Measurements from ENCODE around the gene GPR15. TPM values are rescaled to one million over a fixed set of nuclear protein-coding genes. Genes with fewer than 3 reads are reported as not detected.
A peak's percentile ranks its signal among the peaks of the same experiment; 100 is the strongest.

The GPR15 gene
- 10 to 100 TPM; 31.0 to 35.0 TPM for total RNA-seq

- Mint-ChIP-seq H3K36me3 (ENCODE audit: low read depth) (peaks cover 48% of the 10 kb centered on the region), H3K27ac (peak within 1 kb of the TSS; percentile 77), H3K4me3 (peak within 1 kb of the TSS; percentile 65), H3K9me3 (no peaks in the 10 kb centered on the region), H3K4me1 (peaks cover 60% of the 10 kb centered on the region), H3K27me3 (no peaks in the 10 kb centered on the region)
- ChIA-PET CTCF (interaction anchor here (0.7 to 1.2 kb wide), 3 partner anchors 16 to 33 kb away, joined by 3 to 5 read pairs (median 4); no protein-coding TSS in a partner anchor), POLR2A (no interaction called here)
- no peak for DNase-seq
Measured at GRCh38 chr3:98531622-98532274, at the start of gene GPR15. GPR15 (plus strand) TSS chr3:98531978; CDS start chr3:98532034, 56 bp downstream.

- Mint-ChIP-seq H3K27ac (no peak overlapping the region), H3K4me3 (no peak overlapping the region), H3K27me3 (peaks cover 35% of the 10 kb centered on the region), H3K4me1 (no peaks in the 10 kb centered on the region), H3K9me3 (peaks cover 31% of the 10 kb centered on the region), H3K36me3 (ENCODE audit: low read depth) (peaks cover 14% of the 10 kb centered on the region)
- CTCF ChIA-PET = no interaction called here
- no peak for DNase-seq
- POLR2A ChIA-PET = no interaction called here
Measured at GRCh38 chr3:98482717-98483482, 48.9 kb upstream of the GPR15 start.

GRCh38 chr3:98483626-98484025 lies 48.2 kb upstream of the GPR15 start:
- POLR2A ChIA-PET = no interaction called here
- CTCF ChIA-PET = interaction anchor here (1.3 kb wide), 1 partner anchor 17 kb away, joined by 3 read pairs; no protein-coding TSS in a partner anchor
- Mint-ChIP-seq H3K4me3 (no peak overlapping the region), H3K9me3 (peaks cover 38% of the 10 kb centered on the region), H3K36me3 (ENCODE audit: low read depth) (peaks cover 16% of the 10 kb centered on the region), H3K27me3 (peaks cover 39% of the 10 kb centered on the region), H3K27ac (no peak overlapping the region), H3K4me1 (no peaks in the 10 kb centered on the region)
- no peak for DNase-seq

- POLR2A ChIA-PET = no interaction called here
- Mint-ChIP-seq H3K4me3 (no peak within 1 kb of the TSS), H3K27me3 (peaks cover 19% of the 10 kb centered on the region), H3K36me3 (ENCODE audit: low read depth) (peaks cover 8% of the 10 kb centered on the region), H3K4me1 (no peaks in the 10 kb centered on the region), H3K27ac (no peak within 1 kb of the TSS), H3K9me3 (no peaks in the 10 kb centered on the region)
- CTCF ChIA-PET = interaction anchor here (0.6 to 1.0 kb wide), 2 partner anchors 48 to 76 kb away, joined by 3 read pairs; no protein-coding TSS in a partner anchor
- no peak for DNase-seq
Measured at GRCh38 chr3:98497381-98497780, 34.4 kb upstream of the GPR15 start, which contains the start of gene OR5K2. OR5K2 (plus strand) TSS chr3:98497681; CDS start chr3:98497681, 0 bp downstream.

GRCh38 chr3:98500019-98500418 lies 31.8 kb upstream of the GPR15 start:
- no peak for DNase-seq
- Mint-ChIP-seq H3K4me3 (no peak overlapping the region), H3K9me3 (no peaks in the 10 kb centered on the region), H3K27me3 (peaks cover under 1% of the 10 kb centered on the region), H3K4me1 (peaks cover 3% of the 10 kb centered on the region), H3K27ac (no peak overlapping the region), H3K36me3 (ENCODE audit: low read depth) (peaks cover 21% of the 10 kb centered on the region)
- CTCF ChIA-PET = interaction anchor here (1.4 kb wide), 1 partner anchor 16 kb away, joined by 3 read pairs; no protein-coding TSS in a partner anchor
- POLR2A ChIA-PET = no interaction called here

- Mint-ChIP-seq H3K27ac (no peak overlapping the region), H3K4me3 (no peak overlapping the region), H3K9me3 (no peaks in the 10 kb centered on the region), H3K4me1 (peaks cover 3% of the 10 kb centered on the region), H3K36me3 (ENCODE audit: low read depth) (peaks cover 29% of the 10 kb centered on the region), H3K27me3 (no peaks in the 10 kb centered on the region)
- ChIA-PET POLR2A (no interaction called here), CTCF (interaction anchor here (1.4 to 2.6 kb wide), 2 partner anchors 10 to 17 kb away, joined by 3 to 6 read pairs; no protein-coding TSS in a partner anchor)
- DNase-seq = no peak
Measured at GRCh38 chr3:98501270-98501669, 30.5 kb upstream of the GPR15 start.

- ChIA-PET CTCF (interaction anchor here (2.6 kb wide), 1 partner anchor 10 kb away, joined by 6 read pairs; no protein-coding TSS in a partner anchor), POLR2A (no interaction called here)
- Mint-ChIP-seq H3K27me3 (no peaks in the 10 kb centered on the region), H3K9me3 (peaks cover 1% of the 10 kb centered on the region), H3K36me3 (ENCODE audit: low read depth) (peaks cover 37% of the 10 kb centered on the region), H3K27ac (no peak overlapping the region), H3K4me3 (no peak overlapping the region), H3K4me1 (peaks cover 3% of the 10 kb centered on the region)
- DNase-seq = no peak
Measured at GRCh38 chr3:98501863-98502576, 29.8 kb upstream of the GPR15 start.

GRCh38 chr3:98504539-98504938 lies 27.2 kb upstream of the GPR15 start:
- Mint-ChIP-seq H3K4me3 (no peak overlapping the region), H3K27ac (no peak overlapping the region), H3K4me1 (peaks cover 20% of the 10 kb centered on the region), H3K27me3 (no peaks in the 10 kb centered on the region), H3K9me3 (peaks cover 10% of the 10 kb centered on the region), H3K36me3 (ENCODE audit: low read depth) (peaks cover 56% of the 10 kb centered on the region)
- ChIA-PET CTCF (interaction anchor here (1.0 kb wide), 1 partner anchor 16 kb away, joined by 3 read pairs; no protein-coding TSS in a partner anchor), POLR2A (no interaction called here)
- DNase-seq = no peak

GRCh38 chr3:98508582-98508981 lies 23.2 kb upstream of the GPR15 start:
- peaks cover 76% of the 10 kb centered on the region for H3K36me3 Mint-ChIP-seq (ENCODE audit: low read depth)

GRCh38 chr3:98512576-98512975 lies 19.2 kb upstream of the GPR15 start:
- Mint-ChIP-seq H3K27ac (no peak overlapping the region), H3K4me1 (peaks cover 65% of the 10 kb centered on the region), H3K27me3 (no peaks in the 10 kb centered on the region), H3K9me3 (peaks cover 9% of the 10 kb centered on the region), H3K4me3 (no peak overlapping the region), H3K36me3 (ENCODE audit: low read depth) (peaks cover 88% of the 10 kb centered on the region)
- DNase-seq = no peak
- CTCF ChIA-PET = interaction anchor here (1.0 to 2.5 kb wide), 4 partner anchors 11 to 61 kb away, joined by 3 to 6 read pairs (median 4); no protein-coding TSS in a partner anchor
- POLR2A ChIA-PET = no interaction called here

More at GRCh38 chr3:98508582-98508981, 23.2 kb upstream of the GPR15 start:
- no peak for DNase-seq
- peaks cover 10% of the 10 kb centered on the region for H3K9me3 Mint-ChIP-seq
- no peak overlapping the region for H3K4me3 Mint-ChIP-seq
- CTCF ChIA-PET = interaction anchor here (0.5 to 1.5 kb wide), 2 partner anchors 47 to 613 kb away, joined by 3 to 4 read pairs; no protein-coding TSS in a partner anchor
- H3K27me3 Mint-ChIP-seq = no peaks in the 10 kb centered on the region
- peak overlapping the region; percentile 10 for H3K27ac Mint-ChIP-seq
- POLR2A ChIA-PET = no interaction called here
- H3K4me1 Mint-ChIP-seq = peaks cover 33% of the 10 kb centered on the region

GRCh38 chr3:98513091-98513511 lies 18.7 kb upstream of the GPR15 start:
- Mint-ChIP-seq H3K27ac (peak overlapping the region; percentile 36), H3K4me1 (peaks cover 68% of the 10 kb centered on the region), H3K27me3 (no peaks in the 10 kb centered on the region), H3K4me3 (no peak overlapping the region), H3K9me3 (peaks cover 6% of the 10 kb centered on the region), H3K36me3 (ENCODE audit: low read depth) (peaks cover 90% of the 10 kb centered on the region)
- POLR2A ChIA-PET = no interaction called here
- CTCF ChIA-PET = interaction anchor here (1.0 to 2.5 kb wide), 2 partner anchors 11 to 23 kb away, joined by 3 to 6 read pairs; no protein-coding TSS in a partner anchor
- no peak for DNase-seq

GRCh38 chr3:98513736-98514135 lies 18.0 kb upstream of the GPR15 start:
- peaks cover 68% of the 10 kb centered on the region for H3K4me1 Mint-ChIP-seq
- POLR2A ChIA-PET = no interaction called here
- no peak overlapping the region for H3K4me3 Mint-ChIP-seq
- no peaks in the 10 kb centered on the region for H3K27me3 Mint-ChIP-seq
- peaks cover under 1% of the 10 kb centered on the region for H3K9me3 Mint-ChIP-seq
- peaks cover 90% of the 10 kb centered on the region for H3K36me3 Mint-ChIP-seq (ENCODE audit: low read depth)
- no peak for DNase-seq
- CTCF ChIA-PET = no interaction called here
- no peak overlapping the region for H3K27ac Mint-ChIP-seq
